ENCODE results near the gene UBE2H. TPM values are rescaled to one million over a fixed set of nuclear protein-coding genes. Genes with fewer than 3 reads are reported as not detected.

The UBE2H gene
- total RNA-seq, 1 donor from 2014 or later = 104 TPM

DNA sequence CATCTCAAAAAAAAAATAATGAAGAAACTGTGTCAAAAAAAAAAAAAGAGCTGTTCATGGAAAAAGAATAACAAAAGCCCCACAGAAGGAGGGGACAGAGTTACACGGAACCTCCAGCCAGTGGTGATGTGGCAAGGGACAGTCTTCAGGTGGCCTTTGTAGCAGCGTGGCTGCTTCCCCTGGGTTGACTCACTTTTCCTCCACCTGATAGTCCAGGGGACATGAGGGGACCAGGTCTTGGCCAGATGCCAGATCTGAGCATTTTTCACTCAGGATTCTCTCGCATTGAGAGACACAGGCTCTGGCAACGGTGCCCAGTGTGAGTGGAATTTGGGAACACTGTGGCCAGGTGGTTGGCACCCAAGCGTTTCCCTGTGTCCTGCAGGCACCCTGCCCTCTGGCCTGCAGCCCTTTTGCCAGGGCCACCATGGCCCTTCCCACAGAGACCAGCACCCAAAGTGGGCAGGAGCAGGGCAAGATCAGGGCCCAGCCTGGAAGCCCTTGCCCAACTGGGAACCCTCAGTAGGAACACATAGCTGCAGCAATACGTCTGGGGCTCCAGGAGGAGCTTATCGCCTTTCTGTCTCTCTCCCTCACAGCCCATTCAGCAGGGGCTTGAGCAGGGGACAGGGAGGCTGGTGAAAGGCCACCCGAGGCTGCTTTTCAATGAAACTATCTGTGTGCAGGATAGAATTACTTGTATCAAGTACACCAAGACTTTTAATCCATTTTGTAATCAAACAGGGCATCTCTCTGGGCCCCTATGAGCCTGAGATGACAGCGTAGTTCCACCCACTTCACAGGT is 159.1 kb downstream of the UBE2H start:
- DNase-seq (ENCODE audit: low spot score in 2 of 2, unreplicated experiment in 2 of 2) = no peak
- Mint-ChIP-seq H3K27ac (no peak overlapping the region), H3K4me3 (no peak overlapping the region), H3K36me3 (no peaks in the 10 kb centered on the region), H3K9me3 (no peaks in the 10 kb centered on the region), H3K4me1 (peaks cover 8% of the 10 kb centered on the region), H3K27me3 (ENCODE audit: low read depth) (peaks cover 19% of the 10 kb centered on the region)
- TF ChIP-seq, protein P1, sequence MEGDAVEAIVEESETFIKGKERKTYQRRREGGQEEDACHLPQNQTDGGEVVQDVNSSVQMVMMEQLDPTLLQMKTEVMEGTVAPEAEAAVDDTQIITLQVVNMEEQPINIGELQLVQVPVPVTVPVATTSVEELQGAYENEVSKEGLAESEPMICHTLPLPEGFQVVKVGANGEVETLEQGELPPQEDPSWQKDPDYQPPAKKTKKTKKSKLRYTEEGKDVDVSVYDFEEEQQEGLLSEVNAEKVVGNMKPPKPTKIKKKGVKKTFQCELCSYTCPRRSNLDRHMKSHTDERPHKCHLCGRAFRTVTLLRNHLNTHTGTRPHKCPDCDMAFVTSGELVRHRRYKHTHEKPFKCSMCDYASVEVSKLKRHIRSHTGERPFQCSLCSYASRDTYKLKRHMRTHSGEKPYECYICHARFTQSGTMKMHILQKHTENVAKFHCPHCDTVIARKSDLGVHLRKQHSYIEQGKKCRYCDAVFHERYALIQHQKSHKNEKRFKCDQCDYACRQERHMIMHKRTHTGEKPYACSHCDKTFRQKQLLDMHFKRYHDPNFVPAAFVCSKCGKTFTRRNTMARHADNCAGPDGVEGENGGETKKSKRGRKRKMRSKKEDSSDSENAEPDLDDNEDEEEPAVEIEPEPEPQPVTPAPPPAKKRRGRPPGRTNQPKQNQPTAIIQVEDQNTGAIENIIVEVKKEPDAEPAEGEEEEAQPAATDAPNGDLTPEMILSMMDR (IDR thresholded peaks at IDR 0.05; ENCODE audit: unreplicated experiment) = no peak

DNA sequence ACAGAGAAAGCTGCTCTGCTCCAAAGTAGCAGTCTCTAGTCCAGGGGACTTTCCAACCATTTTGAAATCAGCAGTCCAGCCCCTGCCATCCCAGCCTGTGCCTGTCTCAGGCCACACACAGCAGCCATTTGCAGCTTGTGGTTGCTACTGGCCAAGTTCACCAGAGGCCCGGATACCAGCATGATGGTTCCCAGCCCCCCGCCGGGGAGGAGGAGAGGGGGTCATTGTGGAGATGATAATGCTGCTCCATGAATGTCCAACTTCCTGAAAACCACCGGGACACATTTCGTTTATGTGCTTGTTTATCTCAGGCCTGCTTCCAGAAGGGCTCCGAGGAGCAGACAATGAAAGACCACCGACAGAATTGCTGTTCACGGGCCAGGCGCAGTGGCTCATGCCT is 160.0 kb downstream of the UBE2H start:
- Mint-ChIP-seq H3K27me3 (ENCODE audit: low read depth) (peaks cover 27% of the 10 kb centered on the region), H3K4me3 (no peak overlapping the region), H3K36me3 (no peaks in the 10 kb centered on the region)

DNA sequence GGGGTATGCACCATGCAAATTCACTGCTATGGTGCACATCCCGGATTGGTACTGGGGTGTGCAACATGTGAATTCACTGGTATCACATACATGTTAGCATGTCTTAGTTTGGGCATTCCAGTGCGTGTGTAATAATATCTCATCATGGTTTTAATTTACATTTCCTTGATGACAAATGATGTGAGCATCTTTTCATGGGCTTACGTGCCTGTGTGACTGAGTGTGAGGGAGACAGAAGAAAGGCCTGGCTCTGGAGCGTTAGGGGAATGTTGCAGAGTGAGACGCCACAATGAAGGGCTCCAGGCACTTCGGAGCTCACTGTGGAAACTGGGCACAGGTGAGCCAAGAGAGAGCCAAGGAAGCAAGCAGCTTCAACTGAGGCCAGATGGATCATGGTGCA is 162.6 kb downstream of the UBE2H start:
- no peak overlapping the region for H3K4me3 Mint-ChIP-seq
- TF ChIP-seq, protein P1 (IDR thresholded peaks at IDR 0.05; ENCODE audit: unreplicated experiment) = no peak

More for the DNA sequence above, 160.0 kb downstream of the UBE2H start:
- Mint-ChIP-seq H3K4me1 (peaks cover 6% of the 10 kb centered on the region), H3K9me3 (no peaks in the 10 kb centered on the region), H3K27ac (no peak overlapping the region)
- TF ChIP-seq, protein P1 (IDR thresholded peaks at IDR 0.05; ENCODE audit: unreplicated experiment) = no peak
- no peak for DNase-seq (ENCODE audit: low spot score in 2 of 2, unreplicated experiment in 2 of 2)

GRCh38 chr7:129789652-129790051 is 163.1 kb downstream of the UBE2H start:
- TF ChIP-seq, protein P1 (IDR thresholded peaks at IDR 0.05; ENCODE audit: unreplicated experiment) = no peak
- Mint-ChIP-seq H3K4me1 (peaks cover 11% of the 10 kb centered on the region), H3K27ac (no peak overlapping the region), H3K27me3 (ENCODE audit: low read depth) (peaks cover 58% of the 10 kb centered on the region), H3K36me3 (no peaks in the 10 kb centered on the region), H3K9me3 (no peaks in the 10 kb centered on the region), H3K4me3 (no peak overlapping the region)
- no peak for DNase-seq (ENCODE audit: low spot score in 2 of 2, unreplicated experiment in 2 of 2)

More for the DNA sequence above, 162.6 kb downstream of the UBE2H start:
- Mint-ChIP-seq H3K9me3 (no peaks in the 10 kb centered on the region), H3K27me3 (ENCODE audit: low read depth) (peaks cover 53% of the 10 kb centered on the region), H3K4me1 (peaks cover 11% of the 10 kb centered on the region), H3K36me3 (no peaks in the 10 kb centered on the region), H3K27ac (no peak overlapping the region)
- no peak for DNase-seq (ENCODE audit: low spot score in 2 of 2, unreplicated experiment in 2 of 2)

- Mint-ChIP-seq H3K4me3 (no peak overlapping the region), H3K36me3 (no peaks in the 10 kb centered on the region), H3K4me1 (peaks cover 11% of the 10 kb centered on the region), H3K9me3 (no peaks in the 10 kb centered on the region), H3K27ac (no peak overlapping the region), H3K27me3 (ENCODE audit: low read depth) (peaks cover 64% of the 10 kb centered on the region)
- TF ChIP-seq, protein P1 (IDR thresholded peaks at IDR 0.05; ENCODE audit: unreplicated experiment) = no peak
- no peak for DNase-seq (ENCODE audit: low spot score in 2 of 2, unreplicated experiment in 2 of 2)
Measured at GRCh38 chr7:129789000-129789399, 163.8 kb downstream of the UBE2H start.
